GM23338 (cell line): ENCODE results near the gene JMJD1C.

Experiments
- CTCF ChIP-seq, 2 experiments: fragments of 200-600 bp in 1 of 2; sonication (generic) in 1 of 2; conservative IDR thresholded peaks; 2 replicates each; pipeline versions ENCODE4 v1.5.1 to v1.6.1; 2016 to 2017; ENCODE audit warnings: antibody characterized with exemption in 2 of 2, low read depth in 2 of 2, mild to moderate bottlenecking in 2 of 2, moderate library complexity in 1 of 2
- EZH2 ChIP-seq: fragments of 200-600 bp; sonication (generic); IDR thresholded peaks from one replicate; pipeline ENCODE4 v1.8.0; 2017; ENCODE audit warnings: antibody characterized with exemption, mild to moderate bottlenecking, low read depth; ENCODE audit not compliant: unreplicated experiment
- EZH2phosphoT487 ChIP-seq: fragments of 200-600 bp; sonication (generic); IDR thresholded peaks from one replicate; pipeline ENCODE4 v1.8.1; 2018; ENCODE audit warnings: antibody characterized with exemption; ENCODE audit not compliant: unreplicated experiment
- POLR2AphosphoS5 ChIP-seq: IDR thresholded peaks from 2 replicates; pipeline ENCODE4 v1.6.1; 2016; ENCODE audit warnings: antibody characterized with exemption, low read depth
- REST ChIP-seq: IDR thresholded peaks from one replicate; pipeline ENCODE4 v1.6.1; 2018; ENCODE audit warnings: antibody characterized with exemption; ENCODE audit not compliant: unreplicated experiment

GRCh38 chr10:63318491-63318890 is 147.3 kb downstream of the JMJD1C start:
- TF ChIP-seq EZH2 = no peak
- no peak for TF ChIP-seq CTCF (conservative IDR thresholded peaks at IDR 0.05; ENCODE audit: low read depth in 2 of 2)
- TF ChIP-seq POLR2AphosphoS5 = no peak
- no peak for TF ChIP-seq EZH2phosphoT487
- no peak for TF ChIP-seq REST
